Astrocyte (in vitro differentiated cells and primary cell): ENCODE measurements around the gene ATPAF2. TPM values are rescaled to one million over a fixed set of nuclear protein-coding genes. Genes with fewer than 3 reads are reported as not detected.

Experiments used
- DNase-seq: peaks from one replicate; pipeline ENCODE4 v3.0.0-alpha.2; 2010; ENCODE audit warnings: low read depth
- FAIRE-seq: peaks from 2 replicates; lab custom pipeline; 2011; peaks lifted over from hg19 to GRCh38; lab: Jason Lieb, UNC
- H2AFZ ChIP-seq: 2 replicates; pipeline ENCODE4 v1.6.0; 2012; ENCODE audit warnings: low read depth, low read length, inconsistent platforms
- H3K27ac ChIP-seq: 2 replicates; pipeline ENCODE4 v1.5.1; 2011; ENCODE audit warnings: low read depth, low read length, inconsistent platforms
- H3K27me3 ChIP-seq: 2 replicates; pipeline ENCODE4 v1.6.0; 2011; ENCODE audit warnings: low read length, inconsistent platforms; ENCODE audit not compliant: insufficient read depth
- H3K36me3 ChIP-seq: 2 replicates; pipeline ENCODE4 v1.5.1; 2011; ENCODE audit warnings: low read length, inconsistent platforms; ENCODE audit not compliant: insufficient read depth
- H3K4me1 ChIP-seq: 2 replicates; pipeline ENCODE4 v1.5.1; 2011; ENCODE audit warnings: low read length, inconsistent platforms; ENCODE audit not compliant: insufficient read depth
- H3K4me2 ChIP-seq: 2 replicates; pipeline ENCODE4 v1.6.0; 2012; ENCODE audit warnings: low read length, inconsistent platforms
- H3K4me3 ChIP-seq: 2 replicates; pipeline ENCODE4 v1.5.1; 2011; ENCODE audit warnings: low read depth, mild to moderate bottlenecking, low read length, inconsistent platforms; ENCODE audit not compliant: insufficient read depth
- H3K79me2 ChIP-seq: 2 replicates; pipeline ENCODE4 v1.6.0; 2012; ENCODE audit warnings: mild to moderate bottlenecking, low read length, inconsistent platforms; ENCODE audit not compliant: insufficient read depth
- H3K9ac ChIP-seq: 2 replicates; pipeline ENCODE4 v1.6.0; 2012; ENCODE audit warnings: mild to moderate bottlenecking, low read length, inconsistent platforms
- H3K9me3 ChIP-seq: 2 replicates; pipeline ENCODE4 v1.5.1; 2012; ENCODE audit warnings: low read depth, mild to moderate bottlenecking, low read length, inconsistent platforms; ENCODE audit not compliant: insufficient read depth
- H4K20me1 ChIP-seq: 2 replicates; pipeline ENCODE4 v1.6.0; 2012; ENCODE audit warnings: low read length, inconsistent platforms; ENCODE audit not compliant: insufficient read depth
- H3K27ac Mint-ChIP-seq: one replicate; pipeline ENCODE4 v1.8.0; 2021; ENCODE audit warnings: mild to moderate bottlenecking, mixed read lengths; ENCODE audit not compliant: unreplicated experiment
- H3K27me3 Mint-ChIP-seq: one replicate; pipeline ENCODE4 v1.8.0; 2021; ENCODE audit warnings: low read depth, mixed read lengths; ENCODE audit not compliant: unreplicated experiment
- H3K36me3 Mint-ChIP-seq: one replicate; pipeline ENCODE4 v1.8.0; 2021; ENCODE audit warnings: low read depth, mixed read lengths; ENCODE audit not compliant: unreplicated experiment
- H3K4me1 Mint-ChIP-seq: one replicate; pipeline ENCODE4 v1.8.0; 2021; ENCODE audit warnings: low read depth, mixed read lengths; ENCODE audit not compliant: unreplicated experiment
- H3K4me3 Mint-ChIP-seq: one replicate; pipeline ENCODE4 v1.8.0; 2021; ENCODE audit warnings: mild to moderate bottlenecking, moderate library complexity, mixed read lengths; ENCODE audit not compliant: unreplicated experiment
- H3K9me3 Mint-ChIP-seq: one replicate; pipeline ENCODE4 v1.8.0; 2021; ENCODE audit warnings: mild to moderate bottlenecking, mixed read lengths; ENCODE audit not compliant: unreplicated experiment
- EZH2 ChIP-seq: IDR thresholded peaks from 2 replicates; pipeline ENCODE4 v1.6.1; 2012; ENCODE audit warnings: mild to moderate bottlenecking, low read length, inconsistent platforms; ENCODE audit not compliant: insufficient read depth
- total RNA-seq: library from RNA; stranded (reverse); gene quantifications from 2 replicates; pipeline ENCODE4 v1.2.1, GENCODE V29; 2021
- TF ChIP-seq, protein P1 (sequence below): IDR thresholded peaks from 2 replicates; pipeline ENCODE4 v1.5.1; 2011; ENCODE audit warnings: low read depth, mild to moderate bottlenecking, inconsistent platforms, low read length, moderate library complexity; ENCODE audit not compliant: insufficient read depth

Gene ATPAF2
- total RNA-seq, 1 donor from 2014 or later = 24.8 TPM

DNA sequence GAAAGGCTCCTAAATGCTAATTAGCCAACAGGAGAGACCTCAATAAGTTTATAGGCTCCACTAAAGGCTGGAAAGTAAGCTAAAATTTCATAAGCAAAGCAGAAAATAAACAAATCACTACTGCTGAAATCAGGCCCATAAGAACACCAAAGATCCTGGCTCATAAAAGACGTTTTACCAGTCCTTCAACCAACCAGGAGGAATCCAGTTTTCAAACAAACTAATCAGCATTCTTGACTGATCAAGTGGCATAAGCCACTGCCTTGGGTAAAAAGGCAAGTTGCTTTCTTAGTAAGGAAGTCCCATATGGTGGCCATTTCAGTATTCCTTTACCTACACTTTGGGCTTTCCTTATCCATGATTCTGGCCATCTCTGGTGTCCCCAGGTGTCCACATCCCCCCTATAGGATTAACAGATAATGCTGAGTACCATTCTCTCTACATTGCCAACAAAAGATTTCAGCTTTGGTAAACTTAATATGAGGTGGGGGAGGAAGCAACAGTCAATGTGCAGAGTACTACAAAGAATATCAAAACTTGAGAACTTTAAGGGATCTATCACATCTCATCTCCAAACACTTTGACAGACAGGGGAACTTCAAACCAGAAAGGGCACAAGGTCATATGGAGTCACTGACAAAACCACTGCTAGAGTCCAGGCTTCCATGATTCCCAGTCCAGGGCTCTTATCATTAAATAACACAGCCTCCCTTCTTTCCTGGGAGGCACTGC, 68.1 kb downstream of the ATPAF2 start:
- H3K4me2 ChIP-seq = peak overlapping the region; percentile 98
- H3K36me3 ChIP-seq = no peaks in the 10 kb centered on the region
- H3K27ac ChIP-seq = no peak overlapping the region
- Mint-ChIP-seq H3K9me3 (peaks cover 4% of the 10 kb centered on the region), H3K27ac (no peak overlapping the region), H3K4me3 (peak overlapping the region; percentile 84), H3K27me3 (no peaks in the 10 kb centered on the region), H3K4me1 (peaks cover 20% of the 10 kb centered on the region), H3K36me3 (no peaks in the 10 kb centered on the region)
- peak overlapping the region; percentile 86 for H3K9ac ChIP-seq
- H3K4me3 ChIP-seq = peak overlapping the region; percentile 77
- no peaks in the 10 kb centered on the region for H3K27me3 ChIP-seq
- peaks cover 59% of the 10 kb centered on the region for H3K79me2 ChIP-seq
- no peaks in the 10 kb centered on the region for H3K9me3 ChIP-seq
- FAIRE-seq = no peak
- peaks cover 12% of the 10 kb centered on the region for H3K4me1 ChIP-seq
- peaks cover 40% of the 10 kb centered on the region for H4K20me1 ChIP-seq
- peak; percentile 16 for DNase-seq
- no peak overlapping the region for H2AFZ ChIP-seq
- TF ChIP-seq, protein P1, sequence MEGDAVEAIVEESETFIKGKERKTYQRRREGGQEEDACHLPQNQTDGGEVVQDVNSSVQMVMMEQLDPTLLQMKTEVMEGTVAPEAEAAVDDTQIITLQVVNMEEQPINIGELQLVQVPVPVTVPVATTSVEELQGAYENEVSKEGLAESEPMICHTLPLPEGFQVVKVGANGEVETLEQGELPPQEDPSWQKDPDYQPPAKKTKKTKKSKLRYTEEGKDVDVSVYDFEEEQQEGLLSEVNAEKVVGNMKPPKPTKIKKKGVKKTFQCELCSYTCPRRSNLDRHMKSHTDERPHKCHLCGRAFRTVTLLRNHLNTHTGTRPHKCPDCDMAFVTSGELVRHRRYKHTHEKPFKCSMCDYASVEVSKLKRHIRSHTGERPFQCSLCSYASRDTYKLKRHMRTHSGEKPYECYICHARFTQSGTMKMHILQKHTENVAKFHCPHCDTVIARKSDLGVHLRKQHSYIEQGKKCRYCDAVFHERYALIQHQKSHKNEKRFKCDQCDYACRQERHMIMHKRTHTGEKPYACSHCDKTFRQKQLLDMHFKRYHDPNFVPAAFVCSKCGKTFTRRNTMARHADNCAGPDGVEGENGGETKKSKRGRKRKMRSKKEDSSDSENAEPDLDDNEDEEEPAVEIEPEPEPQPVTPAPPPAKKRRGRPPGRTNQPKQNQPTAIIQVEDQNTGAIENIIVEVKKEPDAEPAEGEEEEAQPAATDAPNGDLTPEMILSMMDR = no peak
- TF ChIP-seq EZH2 = no peak

Other genes with a start within 250 kb of the ATPAF2 start
- 59.2 and 65.6 TPM in 2 replicates for gene SREBF1, start 202.2 kb downstream of the ATPAF2 start, total RNA-seq
- 50.3 and 54.4 TPM in 2 replicates for gene TOM1L2, start 66.8 kb downstream of the ATPAF2 start, total RNA-seq
- gene DRC3, start 66.3 kb downstream of the ATPAF2 start, total RNA-seq = 0.43 and 1.1 TPM in 2 replicates
- gene GID4, start 240 bp upstream of the ATPAF2 start, total RNA-seq = 9.2 and 9.9 TPM in 2 replicates
- gene DRG2, start 48.8 kb upstream of the ATPAF2 start, total RNA-seq = 32.2 and 35.0 TPM in 2 replicates
- gene MYO15A, start 69.6 kb upstream of the ATPAF2 start, total RNA-seq = 0.32 and 0.48 TPM in 2 replicates
- 92.6 and 104 TPM in 2 replicates for gene ALKBH5, start 144.7 kb upstream of the ATPAF2 start, total RNA-seq
- gene LLGL1, start 186.5 kb upstream of the ATPAF2 start, total RNA-seq = 43.5 and 44.6 TPM in 2 replicates
- gene FLII, start 219.6 kb upstream of the ATPAF2 start, total RNA-seq = 227 and 257 TPM in 2 replicates
- gene MIEF2, start 221.5 kb upstream of the ATPAF2 start, total RNA-seq = 11.6 and 14.1 TPM in 2 replicates